Central memory CD8-positive, alpha-beta T cell (primary cell): Measurements from ENCODE around the gene ACAP2.
A peak's percentile ranks its signal among the peaks of the same experiment; 100 is the strongest.

Experiments used
- ATAC-seq: fragments of 150-1000 bp; cut with Tn5 transposase; replicated peaks from 2 replicates; pipeline ENCODE4 v1.10.0; 2022; ENCODE audit warnings: mild to moderate bottlenecking, moderate FRiP score, moderate number of reproducible peaks; ENCODE audit not compliant: poor library complexity, severe bottlenecking; ENCODE audit errors: extremely low read depth
- DNase-seq, 2 donors: peaks; one replicate each; pipeline ENCODE4 v3.0.0; 2021; ENCODE audit warnings: low spot score in 2 of 2
- H3K27ac Mint-ChIP-seq: one replicate; pipeline ENCODE4 v1.8.0; 2022; ENCODE audit warnings: low read depth, mild to moderate bottlenecking, moderate library complexity, mixed read lengths
- H3K27me3 Mint-ChIP-seq: one replicate; pipeline ENCODE4 v1.8.0; 2022; ENCODE audit warnings: mixed read lengths
- H3K36me3 Mint-ChIP-seq: one replicate; pipeline ENCODE4 v1.8.0; 2022; ENCODE audit warnings: mild to moderate bottlenecking, moderate library complexity, mixed read lengths; ENCODE audit not compliant: insufficient read depth
- H3K4me1 Mint-ChIP-seq: one replicate; pipeline ENCODE4 v1.8.0; 2022; ENCODE audit warnings: mixed read lengths
- H3K4me3 Mint-ChIP-seq: one replicate; pipeline ENCODE4 v1.8.0; 2022; ENCODE audit warnings: mild to moderate bottlenecking, moderate library complexity, mixed read lengths
- H3K9me3 Mint-ChIP-seq: one replicate; pipeline ENCODE4 v1.8.0; 2022; ENCODE audit warnings: mixed read lengths

The ACAP2 gene

GRCh38 chr3:195249057-195249770 is 193.6 kb downstream of the ACAP2 start:
- ATAC-seq = no peak
- Mint-ChIP-seq H3K9me3 (no peaks in the 10 kb centered on the region), H3K36me3 (peaks cover 4% of the 10 kb centered on the region), H3K4me3 (no peak overlapping the region), H3K4me1 (peaks cover 37% of the 10 kb centered on the region), H3K27ac (no peak overlapping the region), H3K27me3 (no peaks in the 10 kb centered on the region)
- no peak for DNase-seq

DNA sequence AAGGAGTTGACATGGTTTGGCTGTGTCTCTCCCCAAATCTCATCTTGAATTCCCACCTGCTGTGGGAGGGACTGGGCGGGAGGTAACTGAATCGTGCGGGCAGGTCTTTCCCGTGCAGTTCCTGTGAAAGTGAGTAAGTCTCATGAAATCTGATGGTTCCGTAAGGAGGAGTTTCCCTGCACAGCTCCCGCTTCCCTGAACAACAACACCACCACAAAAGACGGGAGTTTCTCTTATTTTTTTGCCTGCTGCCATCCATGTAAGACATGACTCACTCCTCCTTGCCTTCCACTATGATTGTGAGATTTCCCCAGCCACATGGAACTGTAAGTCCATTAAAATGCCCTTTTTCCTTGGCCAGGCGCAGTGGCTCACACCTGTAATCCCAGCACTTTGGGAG is 194.5 kb downstream of the ACAP2 start:
- no peaks in the 10 kb centered on the region for H3K9me3 Mint-ChIP-seq
- no peak overlapping the region for H3K27ac Mint-ChIP-seq
- H3K27me3 Mint-ChIP-seq = no peaks in the 10 kb centered on the region
- ATAC-seq = no peak
- H3K4me1 Mint-ChIP-seq = peaks cover 37% of the 10 kb centered on the region
- no peak overlapping the region for H3K4me3 Mint-ChIP-seq
- DNase-seq = no peak
- H3K36me3 Mint-ChIP-seq = peaks cover 4% of the 10 kb centered on the region

- Mint-ChIP-seq H3K27ac (no peak overlapping the region), H3K27me3 (no peaks in the 10 kb centered on the region), H3K4me1 (peaks cover 32% of the 10 kb centered on the region), H3K36me3 (peaks cover 4% of the 10 kb centered on the region), H3K9me3 (no peaks in the 10 kb centered on the region), H3K4me3 (no peak overlapping the region)
- ATAC-seq (no peak), DNase-seq (no peak)
Observed at GRCh38 chr3:195247863-195248189, 195.0 kb downstream of the ACAP2 start.

- H3K27me3 Mint-ChIP-seq = no peaks in the 10 kb centered on the region
- H3K27ac Mint-ChIP-seq = no peak overlapping the region
- DNase-seq (no peak), ATAC-seq (no peak)
- no peak overlapping the region for H3K4me3 Mint-ChIP-seq
- peaks cover 2% of the 10 kb centered on the region for H3K36me3 Mint-ChIP-seq
- peaks cover 27% of the 10 kb centered on the region for H3K4me1 Mint-ChIP-seq
- H3K9me3 Mint-ChIP-seq = no peaks in the 10 kb centered on the region
Observed at GRCh38 chr3:195247086-195247862, 195.5 kb downstream of the ACAP2 start.

GRCh38 chr3:195246581-195246995 is 196.2 kb downstream of the ACAP2 start:
- no peak for ATAC-seq
- DNase-seq = no peak
- Mint-ChIP-seq H3K4me1 (peaks cover 26% of the 10 kb centered on the region), H3K9me3 (no peaks in the 10 kb centered on the region), H3K36me3 (peaks cover 3% of the 10 kb centered on the region), H3K27me3 (no peaks in the 10 kb centered on the region), H3K27ac (no peak overlapping the region), H3K4me3 (no peak overlapping the region)

- DNase-seq (no peak), ATAC-seq (no peak)
- Mint-ChIP-seq H3K27ac (no peak overlapping the region), H3K9me3 (no peaks in the 10 kb centered on the region), H3K27me3 (no peaks in the 10 kb centered on the region), H3K36me3 (peaks cover 4% of the 10 kb centered on the region), H3K4me1 (peaks cover 23% of the 10 kb centered on the region), H3K4me3 (no peak overlapping the region)
Observed at GRCh38 chr3:195245531-195245951, 197.3 kb downstream of the ACAP2 start.

DNA sequence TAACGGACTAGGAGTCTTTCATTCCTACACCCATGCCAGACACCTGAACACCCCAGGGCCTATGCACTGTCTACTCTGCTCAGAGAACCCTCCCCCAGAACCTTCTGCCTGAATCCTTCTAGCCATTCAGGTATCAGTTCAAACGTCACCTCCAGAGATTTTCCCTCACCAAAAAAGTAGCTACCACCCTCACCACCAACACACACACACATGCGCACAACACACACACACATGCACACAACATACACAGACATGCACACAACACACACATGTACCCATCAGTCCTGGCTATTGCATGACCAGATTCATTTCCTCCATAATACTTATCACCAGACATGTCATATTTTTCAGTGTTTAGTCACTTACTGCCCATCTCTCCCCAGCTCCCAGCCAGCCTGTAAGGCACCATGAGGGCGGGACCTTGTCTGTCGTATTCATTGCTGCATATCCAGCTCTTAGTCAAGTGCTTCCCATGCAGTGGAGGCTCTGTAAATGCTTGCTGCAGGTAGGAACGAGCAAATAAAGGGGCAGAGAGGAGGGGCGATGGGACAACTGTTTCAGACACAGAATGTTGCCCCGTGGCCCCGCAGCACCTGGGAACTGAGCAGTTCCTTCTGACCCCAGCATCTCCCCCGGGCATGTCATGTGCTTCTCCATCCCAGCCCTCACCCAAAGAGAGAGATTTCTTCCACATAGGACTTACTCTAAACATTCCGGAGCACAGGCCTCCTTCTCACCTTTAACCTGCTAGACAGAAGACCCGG is 201.0 kb downstream of the ACAP2 start:
- peaks cover 12% of the 10 kb centered on the region for H3K4me1 Mint-ChIP-seq
- ATAC-seq (no peak), DNase-seq (no peak)
- H3K36me3 Mint-ChIP-seq = peaks cover 2% of the 10 kb centered on the region
- no peak overlapping the region for H3K4me3 Mint-ChIP-seq
- no peak overlapping the region for H3K27ac Mint-ChIP-seq
- H3K27me3 Mint-ChIP-seq = no peaks in the 10 kb centered on the region
- no peaks in the 10 kb centered on the region for H3K9me3 Mint-ChIP-seq

DNA sequence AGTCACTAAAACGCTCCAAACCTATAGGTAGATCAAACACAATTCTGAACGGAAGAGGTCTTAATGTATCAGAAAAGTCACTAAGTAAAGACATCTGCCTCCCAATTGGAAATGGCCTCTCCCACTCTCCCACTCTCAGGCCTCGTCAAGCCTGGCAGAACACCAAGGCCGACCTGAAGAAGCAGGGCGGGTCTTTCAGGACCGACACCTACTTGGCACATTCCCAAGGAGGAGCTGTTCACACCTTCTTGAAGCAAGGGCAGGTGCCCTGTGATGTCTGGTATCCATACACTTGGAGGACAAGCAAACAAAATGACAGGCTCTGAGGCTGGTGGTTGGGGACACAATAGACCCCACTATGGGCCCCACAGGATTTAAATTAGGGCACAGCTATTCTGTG is 201.9 kb downstream of the ACAP2 start:
- Mint-ChIP-seq H3K36me3 (peaks cover 2% of the 10 kb centered on the region), H3K4me1 (peaks cover 10% of the 10 kb centered on the region), H3K27me3 (no peaks in the 10 kb centered on the region), H3K27ac (no peak overlapping the region), H3K4me3 (no peak overlapping the region), H3K9me3 (no peaks in the 10 kb centered on the region)
- DNase-seq (no peak), ATAC-seq (no peak)

DNA sequence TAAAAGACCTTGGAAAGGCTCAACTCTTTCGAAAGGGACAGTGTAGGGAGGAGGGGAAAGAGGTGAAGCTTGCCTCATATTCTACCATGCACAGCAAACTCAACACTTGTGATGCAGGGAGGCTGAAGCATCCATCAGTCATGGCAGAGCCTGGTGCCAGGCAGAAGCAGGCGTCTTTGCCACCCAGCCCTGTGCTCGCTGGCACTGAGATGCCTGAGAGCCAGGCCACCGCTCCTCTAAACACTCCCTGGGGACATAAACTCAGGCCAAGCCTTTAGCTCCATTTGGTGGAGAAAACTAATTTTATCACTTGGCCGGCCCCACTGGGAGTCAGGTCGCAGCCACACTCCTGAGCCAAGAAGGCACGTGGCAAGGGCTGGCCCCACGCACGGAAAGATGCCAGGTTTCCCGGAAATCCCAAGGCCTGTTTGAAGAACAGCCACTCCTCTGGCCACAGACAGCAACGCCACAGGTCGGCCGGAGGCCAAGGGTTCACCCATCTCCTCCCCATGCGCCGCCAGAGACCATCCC is 202.6 kb downstream of the ACAP2 start:
- ATAC-seq = no peak
- Mint-ChIP-seq H3K36me3 (peaks cover 2% of the 10 kb centered on the region), H3K27ac (no peak overlapping the region), H3K9me3 (no peaks in the 10 kb centered on the region), H3K27me3 (no peaks in the 10 kb centered on the region), H3K4me3 (no peak overlapping the region), H3K4me1 (peaks cover 5% of the 10 kb centered on the region)
- no peak for DNase-seq

DNA sequence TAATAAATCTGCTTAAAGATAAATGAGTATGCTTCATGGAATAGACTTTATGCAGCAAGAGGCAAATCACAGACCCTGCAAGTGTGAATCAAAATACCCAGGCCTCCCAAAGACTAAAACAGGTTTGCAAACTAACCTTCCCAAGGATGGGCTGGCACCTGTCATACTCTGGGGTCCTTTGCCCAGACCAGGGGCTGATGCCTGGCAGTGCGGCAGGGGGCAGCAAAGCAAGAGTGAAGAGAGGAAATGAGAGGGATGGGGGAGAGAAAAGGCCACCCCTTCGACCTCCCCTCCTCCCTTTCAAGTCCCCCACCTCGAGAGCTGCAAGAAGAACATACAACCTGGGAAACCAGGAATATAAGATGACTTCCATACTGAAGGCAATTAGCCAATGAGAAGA is 203.7 kb downstream of the ACAP2 start:
- Mint-ChIP-seq H3K4me3 (no peak overlapping the region), H3K9me3 (no peaks in the 10 kb centered on the region), H3K36me3 (peaks cover 2% of the 10 kb centered on the region), H3K4me1 (peaks cover 5% of the 10 kb centered on the region), H3K27me3 (no peaks in the 10 kb centered on the region), H3K27ac (no peak overlapping the region)
- DNase-seq (no peak), ATAC-seq (no peak)

DNA sequence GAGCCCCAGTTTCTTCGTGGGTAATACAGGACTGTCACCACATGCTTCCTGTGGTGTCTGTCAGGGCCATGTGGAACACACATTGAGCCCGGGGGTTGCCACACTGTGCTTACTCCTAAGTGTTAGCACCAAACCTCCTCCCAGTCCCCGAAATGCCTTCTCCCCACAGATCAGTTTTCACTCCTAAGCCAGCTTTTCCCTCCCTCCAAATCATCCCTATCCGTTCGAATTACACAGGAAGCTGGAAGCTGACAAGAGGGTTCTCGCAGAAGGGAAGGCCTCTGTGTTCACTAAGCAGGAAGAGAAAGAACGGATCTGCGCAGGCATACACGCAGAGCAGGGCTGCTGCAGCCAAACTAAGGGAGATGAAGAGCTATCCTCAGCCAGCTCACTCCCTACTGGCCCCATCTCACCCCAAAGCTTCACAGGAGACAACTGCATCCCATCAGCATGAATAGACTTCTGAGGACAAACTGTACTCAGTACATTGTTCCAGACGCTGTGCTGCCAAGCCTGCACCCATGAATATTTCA is 204.2 kb downstream of the ACAP2 start:
- no peak overlapping the region for H3K4me3 Mint-ChIP-seq
- peaks cover 5% of the 10 kb centered on the region for H3K4me1 Mint-ChIP-seq
- DNase-seq (no peak), ATAC-seq (no peak)
- no peaks in the 10 kb centered on the region for H3K9me3 Mint-ChIP-seq
- no peak overlapping the region for H3K27ac Mint-ChIP-seq
- H3K27me3 Mint-ChIP-seq = no peaks in the 10 kb centered on the region
- H3K36me3 Mint-ChIP-seq = peaks cover 2% of the 10 kb centered on the region

GRCh38 chr3:195238081-195238571 is 204.7 kb downstream of the ACAP2 start:
- ATAC-seq (no peak), DNase-seq (peak in 1 of 2 donors; percentile 7)
- no peaks in the 10 kb centered on the region for H3K9me3 Mint-ChIP-seq
- no peaks in the 10 kb centered on the region for H3K27me3 Mint-ChIP-seq
- H3K36me3 Mint-ChIP-seq = peaks cover 2% of the 10 kb centered on the region
- no peak overlapping the region for H3K27ac Mint-ChIP-seq
- H3K4me3 Mint-ChIP-seq = no peak overlapping the region
- H3K4me1 Mint-ChIP-seq = peaks cover 5% of the 10 kb centered on the region
